Measurements from ENCODE around the gene HABP4. TPM values are rescaled to one million over a fixed set of nuclear protein-coding genes. Genes with fewer than 3 reads are reported as not detected.
A peak's percentile ranks its signal among the peaks of the same experiment; 100 is the strongest.

Gene HABP4
- total RNA-seq, 1 donor from 2014 or later: 32.7 TPM

GRCh38 chr9:96435345-96435744 lies 14.6 kb upstream of the HABP4 start:
- no peak for DNase-seq (ENCODE audit: low read depth)

DNA sequence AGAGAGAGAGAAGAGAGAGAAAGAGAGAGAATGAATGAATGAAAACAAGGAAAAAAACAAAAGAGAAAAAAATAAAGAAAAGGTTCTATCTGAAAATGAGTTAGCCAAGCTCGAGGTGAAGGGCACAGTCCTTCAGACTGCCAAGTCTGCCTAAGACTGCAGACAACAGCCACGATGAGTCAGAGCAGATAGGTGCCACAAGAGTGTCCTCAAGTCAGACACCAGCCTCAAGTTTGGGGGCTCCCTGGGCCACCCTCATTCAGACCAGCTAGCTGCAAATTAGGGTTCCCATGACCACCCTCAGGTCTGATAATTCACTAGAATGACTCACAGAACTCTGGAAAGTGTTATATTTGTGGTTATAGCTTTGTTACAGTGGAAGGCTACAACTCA lies 13.9 kb upstream of the HABP4 start:
- no peak for DNase-seq (ENCODE audit: low read depth)

DNA sequence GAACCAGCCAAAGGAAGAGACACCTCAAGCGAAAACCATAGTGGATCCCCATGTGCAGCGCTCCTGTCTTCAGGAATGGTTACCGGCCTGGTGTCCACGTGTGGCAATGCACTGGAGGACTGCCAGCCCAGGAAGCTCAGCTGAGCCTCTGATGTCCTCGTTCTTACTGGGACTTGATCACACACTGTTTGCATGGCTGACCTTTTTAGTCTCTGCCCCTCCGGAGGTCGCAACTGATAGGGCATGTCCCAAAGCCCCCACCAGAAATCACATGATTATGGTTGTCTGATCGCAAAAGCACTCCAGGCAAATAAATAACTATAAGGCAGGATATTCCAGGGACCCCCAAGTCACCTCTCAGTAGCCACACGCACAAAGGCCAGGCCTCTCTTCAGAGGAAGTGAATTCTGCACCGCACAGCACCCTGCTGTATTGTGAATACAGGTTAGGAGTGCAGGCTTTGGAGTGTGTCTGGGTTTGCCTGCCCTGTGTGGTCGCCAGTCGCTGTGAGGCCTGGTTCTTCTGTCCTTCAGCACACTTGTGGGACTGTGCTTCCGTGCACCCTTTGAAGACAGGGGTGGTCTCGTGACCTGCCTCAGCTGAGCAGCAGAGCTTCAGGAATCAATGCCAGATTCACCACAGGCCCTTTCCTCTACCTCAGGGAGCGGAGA lies 13.4 kb upstream of the HABP4 start:
- no peak for DNase-seq (ENCODE audit: low read depth)

GRCh38 chr9:96437454-96437853 lies 12.5 kb upstream of the HABP4 start:
- DNase-seq (ENCODE audit: low read depth): no peak

DNA sequence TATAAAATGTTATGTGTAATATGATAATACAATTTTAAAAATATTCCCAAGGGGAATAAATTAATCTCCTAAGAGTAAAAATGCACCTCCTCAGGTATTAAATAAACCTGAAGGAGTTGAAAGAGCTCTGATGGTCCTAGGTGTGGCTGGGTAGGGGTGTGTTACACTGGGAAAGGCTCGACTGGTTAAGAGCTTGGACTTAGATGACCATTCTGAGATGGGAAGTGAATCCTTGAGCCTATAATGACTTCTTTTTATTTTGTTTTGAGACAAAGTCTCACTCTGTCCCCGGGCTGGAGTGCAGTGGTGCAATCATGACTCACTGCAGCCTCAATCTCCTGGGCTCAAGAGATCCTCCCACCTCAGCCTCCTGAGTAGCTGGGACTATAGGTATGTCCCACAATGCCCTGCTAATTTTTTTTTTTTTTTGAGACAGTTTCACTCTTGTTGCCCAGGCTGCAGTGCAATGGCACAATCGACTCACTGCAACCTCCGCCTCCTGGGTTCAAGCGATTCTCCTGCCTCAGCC lies 9.2 kb upstream of the HABP4 start:
- no peak for DNase-seq (ENCODE audit: low read depth)

DNA sequence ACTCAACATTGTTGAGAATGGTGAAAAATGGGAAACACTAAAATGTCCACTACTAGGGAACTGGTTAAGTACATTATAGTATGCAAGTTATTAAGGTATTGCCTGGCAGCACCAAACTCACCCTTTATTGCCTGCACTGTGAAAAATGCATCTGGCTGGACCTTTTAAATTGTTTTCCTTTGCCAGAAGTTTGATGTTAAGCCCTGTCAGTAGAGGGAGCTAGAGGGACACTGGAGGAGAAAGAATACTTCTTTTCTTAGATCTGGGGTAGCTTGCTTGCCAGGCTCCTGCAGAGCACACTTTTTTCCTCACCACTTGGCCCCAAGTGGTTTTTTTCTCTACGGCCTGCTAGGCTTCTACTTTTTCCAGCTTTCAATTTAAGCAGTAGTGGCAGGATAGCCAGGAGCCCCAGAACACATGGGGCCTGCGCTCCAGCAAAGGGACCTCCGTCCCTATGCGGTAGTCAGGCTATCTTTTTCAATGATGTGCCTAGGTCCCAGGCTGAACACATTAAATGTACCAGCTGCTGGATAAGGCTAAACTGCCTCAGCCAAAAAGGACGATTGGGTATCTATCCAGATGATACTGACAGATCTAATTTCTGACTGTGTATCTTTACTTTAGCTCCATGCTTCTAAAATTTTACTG lies 8.0 kb upstream of the HABP4 start:
- DNase-seq (ENCODE audit: low read depth): peak; percentile 40

GRCh38 chr9:96442491-96442890 lies 7.5 kb upstream of the HABP4 start:
- DNase-seq (ENCODE audit: low read depth): no peak

- peak; percentile 68 for DNase-seq (ENCODE audit: low read depth)
Observed at GRCh38 chr9:96447406-96447805, 2.6 kb upstream of the HABP4 start.

- DNase-seq (ENCODE audit: low read depth): no peak
Observed at GRCh38 chr9:96448546-96449170, 1.3 kb upstream of the HABP4 start.

- DNase-seq (ENCODE audit: low read depth): no peak
Observed at GRCh38 chr9:96449523-96449844, 485 bp upstream of the HABP4 start.

- peak; percentile 15 for DNase-seq (ENCODE audit: low read depth)
Observed at GRCh38 chr9:96450613-96451528, 902 bp downstream of the HABP4 start.

DNA sequence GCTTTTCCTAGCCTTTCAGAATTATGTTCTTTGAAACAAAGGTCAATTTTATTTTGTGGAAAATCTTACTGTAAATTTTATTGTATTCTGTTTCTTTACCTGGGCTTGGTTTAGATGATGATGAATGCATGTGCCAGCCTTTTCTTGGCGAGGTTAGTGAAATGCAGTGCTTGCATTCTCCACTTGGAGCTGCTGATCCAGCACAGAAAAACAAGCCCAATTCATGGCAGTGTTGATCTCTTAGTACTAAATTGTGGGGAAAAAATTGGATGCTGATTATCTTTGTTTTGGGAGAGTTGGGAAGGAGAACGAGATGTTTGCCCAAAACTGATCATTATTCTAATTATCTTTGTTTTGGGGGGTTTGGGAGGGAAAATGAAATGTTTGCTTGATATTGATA lies 3.7 kb downstream of the HABP4 start:
- peak; percentile 47 for DNase-seq (ENCODE audit: low read depth)

DNA sequence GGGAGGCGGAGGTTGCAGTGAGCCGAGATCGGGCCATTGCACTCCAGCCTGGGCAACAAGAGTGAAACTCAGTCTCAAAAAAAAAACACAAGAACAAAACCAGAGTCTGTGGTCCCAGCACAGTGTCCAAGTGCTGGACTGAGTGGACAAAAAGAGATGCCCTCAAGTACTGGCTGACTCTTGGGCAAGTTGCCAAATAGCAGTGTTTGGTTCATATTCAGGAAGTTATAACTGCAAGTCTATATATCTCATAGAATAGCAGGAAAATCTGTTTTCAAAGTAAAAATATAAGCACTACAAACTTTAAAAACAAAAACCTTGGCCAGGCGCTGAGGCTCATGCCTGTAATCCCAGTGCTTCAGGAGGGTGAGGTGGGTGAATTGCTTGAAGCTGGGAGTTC lies 7.3 kb downstream of the HABP4 start:
- no peak for DNase-seq (ENCODE audit: low read depth)

GRCh38 chr9:96458226-96458625 lies 8.3 kb downstream of the HABP4 start:
- no peak for DNase-seq (ENCODE audit: low read depth)

GRCh38 chr9:96459268-96460007 lies 9.5 kb downstream of the HABP4 start:
- no peak for DNase-seq (ENCODE audit: low read depth)

DNA sequence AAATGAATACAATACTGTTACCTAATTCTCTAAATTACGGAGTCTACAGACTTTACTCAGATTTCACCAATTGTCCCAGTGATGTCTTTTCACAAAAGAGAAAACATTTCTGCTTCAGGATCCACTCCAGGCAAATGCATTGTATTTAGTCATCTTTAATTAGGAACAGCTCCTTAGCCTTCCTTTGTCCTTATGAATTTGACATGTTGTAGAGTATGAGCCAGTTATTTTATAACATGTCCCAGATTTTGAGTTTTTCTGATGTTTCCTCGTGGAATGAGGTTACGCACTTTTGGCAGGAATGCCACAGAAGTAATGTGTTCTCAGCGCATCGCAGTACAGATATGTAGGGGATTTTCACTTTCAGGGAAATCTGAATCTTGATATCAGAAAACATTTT lies 10.5 kb downstream of the HABP4 start:
- no peak for DNase-seq (ENCODE audit: low read depth)

DNA sequence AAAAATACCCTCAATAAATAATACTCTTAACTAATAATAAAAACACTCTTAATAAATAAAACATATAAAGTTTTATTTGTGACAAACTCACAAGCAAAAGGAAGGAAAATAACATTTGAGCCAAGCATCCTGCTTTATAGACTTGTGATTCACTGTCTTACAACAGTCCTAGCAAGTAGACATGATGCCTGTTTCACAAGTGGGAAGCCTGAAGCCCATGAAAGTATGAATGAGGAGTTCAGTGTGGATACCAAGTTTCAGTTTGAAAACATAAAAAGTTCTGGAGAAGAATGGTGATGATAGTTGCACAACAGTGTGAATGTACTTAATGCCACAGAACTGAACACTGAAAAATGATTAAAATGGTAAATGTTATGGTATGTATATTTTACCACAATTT lies 10.9 kb downstream of the HABP4 start:
- no peak for DNase-seq (ENCODE audit: low read depth)

- DNase-seq (ENCODE audit: low read depth): no peak
Observed at GRCh38 chr9:96461336-96461735, 11.4 kb downstream of the HABP4 start.

- DNase-seq (ENCODE audit: low read depth): no peak
Observed at GRCh38 chr9:96462541-96462940, 12.6 kb downstream of the HABP4 start.

DNA sequence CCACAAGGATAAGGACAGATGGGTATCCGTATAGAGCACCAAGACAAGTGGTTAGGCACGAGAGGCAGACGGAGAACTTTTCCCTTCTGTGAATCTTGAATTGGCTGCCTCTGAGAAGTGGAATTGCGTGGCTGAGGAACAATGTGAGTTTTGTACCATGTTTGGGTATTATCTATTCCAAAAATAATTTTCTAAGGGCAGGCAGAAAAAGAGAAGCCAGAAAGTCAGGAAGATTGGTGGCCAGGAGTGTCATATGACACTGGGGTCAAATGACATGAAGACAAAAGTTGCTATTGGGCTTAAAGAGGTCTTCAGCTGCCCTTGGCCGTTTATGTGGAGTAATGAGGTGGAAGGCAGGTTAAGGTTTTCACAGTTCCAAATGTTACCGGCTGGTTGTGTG lies 14.5 kb downstream of the HABP4 start:
- peak; percentile 42 for DNase-seq (ENCODE audit: low read depth)

GRCh38 chr9:96467784-96468183 lies 17.8 kb downstream of the HABP4 start:
- no peak for DNase-seq (ENCODE audit: low read depth)

Measured in myocyte (in vitro differentiated cells).